ENCODE measurements around the gene CDK12. TPM values are rescaled to one million over a fixed set of nuclear protein-coding genes. Genes with fewer than 3 reads are reported as not detected.

Gene CDK12
- total RNA-seq, 1 donor = 43.9 TPM

- no peak for DNase-seq (ENCODE audit: low read depth)
- no peak for TF ChIP-seq CTCF (IDR thresholded peaks at IDR 0.05; ENCODE audit: insufficient read depth, low read length)
- H3K4me3 ChIP-seq (ENCODE audit: low read depth, low read length) = no peak overlapping the region
Observed at GRCh38 chr17:39562395-39562794, 101.1 kb downstream of the CDK12 start.

- peak; percentile 32 for DNase-seq (ENCODE audit: low read depth)
- TF ChIP-seq CTCF (IDR thresholded peaks at IDR 0.05; ENCODE audit: insufficient read depth, low read length) = no peak
Observed at GRCh38 chr17:39562976-39563375, 101.7 kb downstream of the CDK12 start.

GRCh38 chr17:39563476-39563875, 102.2 kb downstream of the CDK12 start:
- no peak overlapping the region for H3K4me3 ChIP-seq (ENCODE audit: low read depth, low read length)
- no peak for DNase-seq (ENCODE audit: low read depth)
- no peak for TF ChIP-seq CTCF (IDR thresholded peaks at IDR 0.05; ENCODE audit: insufficient read depth, low read length)

More at GRCh38 chr17:39562976-39563375, 101.7 kb downstream of the CDK12 start:
- no peak overlapping the region for H3K4me3 ChIP-seq (ENCODE audit: low read depth, low read length)

- no peak for DNase-seq (ENCODE audit: low read depth)
- TF ChIP-seq CTCF (IDR thresholded peaks at IDR 0.05; ENCODE audit: insufficient read depth, low read length) = no peak
- H3K4me3 ChIP-seq (ENCODE audit: low read depth, low read length) = no peak overlapping the region
Observed at GRCh38 chr17:39564211-39564848, 103.0 kb downstream of the CDK12 start.

GRCh38 chr17:39566094-39566850, 105.0 kb downstream of the CDK12 start:
- no peak for TF ChIP-seq CTCF (IDR thresholded peaks at IDR 0.05; ENCODE audit: insufficient read depth, low read length)
- no peak for DNase-seq (ENCODE audit: low read depth)
- no peak overlapping the region for H3K4me3 ChIP-seq (ENCODE audit: low read depth, low read length)

- no peak for TF ChIP-seq CTCF (IDR thresholded peaks at IDR 0.05; ENCODE audit: insufficient read depth, low read length)
- no peak overlapping the region for H3K4me3 ChIP-seq (ENCODE audit: low read depth, low read length)
- DNase-seq (ENCODE audit: low read depth) = no peak
Observed at GRCh38 chr17:39568702-39569101, 107.4 kb downstream of the CDK12 start.
